OCI-LY1 (cell line): ENCODE data around the gene AOAH.

Source experiments
- CTCF ChIP-seq: fragments of 200-600 bp; sonication (generic), shearing (Covaris generic); IDR thresholded peaks from 2 replicates; pipeline ENCODE4 v1.5.1; 2017; ENCODE audit warnings: mild to moderate bottlenecking, antibody characterized with exemption, low read length, moderate library complexity, mixed read lengths
- EZH2 ChIP-seq: fragments of 200-600 bp; sonication (generic), shearing (Covaris generic); IDR thresholded peaks from 2 replicates; pipeline ENCODE4 v1.8.0; 2017; ENCODE audit warnings: borderline replicate concordance, mixed run types, mild to moderate bottlenecking, antibody characterized with exemption, low read length, moderate library complexity, mixed read lengths

GRCh38 chr7:36691983-36692382, 32.3 kb downstream of the AOAH start:
- no peak for TF ChIP-seq CTCF
- TF ChIP-seq EZH2: no peak
